ENCODE data around the gene TMEM147. TPM values are rescaled to one million over a fixed set of nuclear protein-coding genes. Genes with fewer than 3 reads are reported as not detected.
A peak's percentile ranks its signal among the peaks of the same experiment; 100 is the strongest.
"Not testable (repeated sequence)": the region's sequence is repeated elsewhere in the genome, so short reads cannot be mapped to it uniquely, and the experiment has no call there.

The TMEM147 gene
- total RNA-seq, 1 donor from 2014 or later = 86.3 TPM

DNA sequence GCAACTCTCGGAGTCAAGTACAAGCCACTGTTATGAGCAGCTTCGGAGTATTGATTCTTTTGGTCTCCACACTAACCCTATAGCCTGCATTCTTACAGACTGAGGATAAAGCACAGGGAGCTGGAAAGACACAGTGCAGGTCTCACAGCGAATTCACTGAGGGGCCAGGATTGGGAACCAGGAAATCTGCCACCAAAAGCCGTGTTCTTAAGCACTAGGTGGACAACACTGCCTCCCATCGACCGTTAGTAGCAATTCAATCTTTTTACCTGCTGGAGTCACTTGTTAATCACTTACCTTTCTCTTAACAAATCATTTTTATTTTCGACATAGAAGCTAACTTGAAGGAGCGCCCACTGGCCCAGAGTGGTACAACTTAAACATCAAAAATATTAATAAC is 46.8 kb downstream of the TMEM147 start:
- peaks cover 6% of the 10 kb centered on the region for H3K27me3 Mint-ChIP-seq (ENCODE audit: low read depth)
- H3K4me1 Mint-ChIP-seq (ENCODE audit: low read depth) = peaks cover 3% of the 10 kb centered on the region
- TF ChIP-seq, protein P1, sequence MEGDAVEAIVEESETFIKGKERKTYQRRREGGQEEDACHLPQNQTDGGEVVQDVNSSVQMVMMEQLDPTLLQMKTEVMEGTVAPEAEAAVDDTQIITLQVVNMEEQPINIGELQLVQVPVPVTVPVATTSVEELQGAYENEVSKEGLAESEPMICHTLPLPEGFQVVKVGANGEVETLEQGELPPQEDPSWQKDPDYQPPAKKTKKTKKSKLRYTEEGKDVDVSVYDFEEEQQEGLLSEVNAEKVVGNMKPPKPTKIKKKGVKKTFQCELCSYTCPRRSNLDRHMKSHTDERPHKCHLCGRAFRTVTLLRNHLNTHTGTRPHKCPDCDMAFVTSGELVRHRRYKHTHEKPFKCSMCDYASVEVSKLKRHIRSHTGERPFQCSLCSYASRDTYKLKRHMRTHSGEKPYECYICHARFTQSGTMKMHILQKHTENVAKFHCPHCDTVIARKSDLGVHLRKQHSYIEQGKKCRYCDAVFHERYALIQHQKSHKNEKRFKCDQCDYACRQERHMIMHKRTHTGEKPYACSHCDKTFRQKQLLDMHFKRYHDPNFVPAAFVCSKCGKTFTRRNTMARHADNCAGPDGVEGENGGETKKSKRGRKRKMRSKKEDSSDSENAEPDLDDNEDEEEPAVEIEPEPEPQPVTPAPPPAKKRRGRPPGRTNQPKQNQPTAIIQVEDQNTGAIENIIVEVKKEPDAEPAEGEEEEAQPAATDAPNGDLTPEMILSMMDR (IDR thresholded peaks at IDR 0.05) = peak; percentile 75
- no peak for DNase-seq (ENCODE audit: low spot score)
- H3K4me3 Mint-ChIP-seq (ENCODE audit: unreplicated experiment) = no peak overlapping the region
- H3K36me3 Mint-ChIP-seq (ENCODE audit: low read depth) = no peaks in the 10 kb centered on the region
- no peak overlapping the region for H3K27ac Mint-ChIP-seq (ENCODE audit: unreplicated experiment)
- H3K9me3 Mint-ChIP-seq (ENCODE audit: low read depth) = no peaks in the 10 kb centered on the region

DNA sequence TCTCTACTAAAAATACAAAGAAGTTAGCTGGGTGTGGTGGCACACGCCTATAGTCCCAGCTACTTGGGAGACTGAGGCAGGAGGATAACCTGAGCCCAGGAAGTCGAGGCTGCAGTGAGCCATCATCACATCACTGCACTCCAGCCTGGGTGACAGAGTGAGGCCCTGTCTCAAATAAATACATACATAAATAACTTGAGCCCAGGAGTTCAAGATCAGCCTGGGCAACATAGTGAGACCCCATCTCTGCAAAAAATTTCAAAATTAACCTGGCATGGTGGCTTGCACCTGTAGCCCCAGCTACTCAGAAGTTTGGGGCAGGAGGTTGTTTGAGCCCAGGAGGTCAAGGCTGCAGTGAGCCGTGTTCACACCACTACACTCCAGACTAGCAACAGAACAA is 49.6 kb downstream of the TMEM147 start:
- not testable (repeated sequence) for H3K27ac Mint-ChIP-seq (ENCODE audit: unreplicated experiment); H3K4me3 Mint-ChIP-seq (ENCODE audit: unreplicated experiment); DNase-seq (ENCODE audit: low spot score); H3K9me3 Mint-ChIP-seq (ENCODE audit: low read depth); H3K27me3 Mint-ChIP-seq (ENCODE audit: low read depth); H3K36me3 Mint-ChIP-seq (ENCODE audit: low read depth)
- H3K4me1 Mint-ChIP-seq (ENCODE audit: low read depth) = peaks cover 11% of the 10 kb centered on the region

DNA sequence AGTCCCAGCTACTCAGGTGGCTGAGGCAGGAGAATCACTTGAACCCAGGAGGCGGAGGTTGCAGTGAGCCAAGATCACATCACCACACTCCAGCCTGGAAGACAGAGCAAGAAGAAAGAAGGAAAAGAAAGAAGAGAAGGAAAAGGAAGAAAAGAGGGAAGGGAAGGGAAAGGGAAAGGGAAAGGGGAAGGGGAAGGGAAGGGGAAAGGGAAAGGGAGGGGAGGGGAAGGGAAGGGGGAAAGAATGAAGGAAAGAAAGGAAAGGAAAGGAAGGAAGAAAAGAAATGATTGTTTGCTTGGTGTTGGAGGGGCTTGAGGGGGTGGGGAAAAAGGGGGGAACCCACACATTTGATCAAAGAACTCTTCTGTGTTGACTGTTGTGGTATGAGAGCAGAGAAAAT is 50.5 kb downstream of the TMEM147 start:
- H3K4me3 Mint-ChIP-seq (ENCODE audit: unreplicated experiment) = no peak overlapping the region
- H3K27me3 Mint-ChIP-seq (ENCODE audit: low read depth) = peaks cover 7% of the 10 kb centered on the region
- no peaks in the 10 kb centered on the region for H3K9me3 Mint-ChIP-seq (ENCODE audit: low read depth)
- H3K4me1 Mint-ChIP-seq (ENCODE audit: low read depth) = peaks cover 11% of the 10 kb centered on the region
- TF ChIP-seq, protein P1 (IDR thresholded peaks at IDR 0.05) = no peak
- no peak for DNase-seq (ENCODE audit: low spot score)
- no peak overlapping the region for H3K27ac Mint-ChIP-seq (ENCODE audit: unreplicated experiment)
- H3K36me3 Mint-ChIP-seq (ENCODE audit: low read depth) = no peaks in the 10 kb centered on the region

DNA sequence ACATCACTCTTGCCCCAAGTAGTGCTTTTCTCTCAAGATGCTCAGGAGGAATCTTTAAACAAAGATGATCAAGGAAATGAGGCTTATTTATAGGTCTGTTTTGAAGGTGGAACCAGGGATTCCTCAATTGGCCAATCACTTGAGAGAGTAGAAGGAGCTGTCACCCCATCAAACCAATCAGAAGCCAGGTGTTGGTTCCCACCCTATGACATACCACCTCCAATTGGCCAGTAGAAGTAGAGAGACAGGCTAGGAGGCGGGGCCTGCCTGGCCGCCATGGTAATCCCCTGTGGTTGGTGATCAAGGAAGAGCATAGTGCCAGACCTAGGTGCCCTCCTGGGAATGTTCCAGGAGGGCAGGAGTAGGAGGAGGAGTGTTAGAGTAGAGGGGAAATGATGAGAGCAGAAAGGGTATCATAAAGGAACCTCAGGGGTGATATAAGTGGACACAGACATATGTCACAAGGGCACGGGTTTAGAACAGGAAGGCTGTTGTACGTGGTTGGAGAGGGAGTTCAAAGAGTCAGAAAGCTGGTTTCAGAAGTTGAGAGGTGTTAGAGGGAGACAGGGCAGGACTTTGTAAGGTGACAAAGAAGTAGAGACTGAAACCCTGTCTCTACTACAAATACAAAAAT is 51.1 kb downstream of the TMEM147 start:
- Mint-ChIP-seq H3K4me3 (ENCODE audit: unreplicated experiment) (no peak overlapping the region), H3K27me3 (ENCODE audit: low read depth) (peaks cover 11% of the 10 kb centered on the region), H3K9me3 (ENCODE audit: low read depth) (no peaks in the 10 kb centered on the region), H3K27ac (ENCODE audit: unreplicated experiment) (no peak overlapping the region), H3K4me1 (ENCODE audit: low read depth) (peaks cover 11% of the 10 kb centered on the region), H3K36me3 (ENCODE audit: low read depth) (no peaks in the 10 kb centered on the region)
- TF ChIP-seq, protein P1 (IDR thresholded peaks at IDR 0.05) = no peak
- DNase-seq (ENCODE audit: low spot score) = no peak

Other genes with a start within 250 kb of the TMEM147 start
- not detected in 3 replicates for gene CD22, start 216.4 kb upstream of the TMEM147 start, total RNA-seq
- gene FFAR1, start 197.7 kb upstream of the TMEM147 start, total RNA-seq = not detected in 3 replicates
- gene FFAR3, start 187.2 kb upstream of the TMEM147 start, total RNA-seq = not detected in 3 replicates
- gene GPR42, start 174.6 kb upstream of the TMEM147 start, total RNA-seq = not detected in 3 replicates
- not detected in 3 replicates for gene FFAR2, start 97.4 kb upstream of the TMEM147 start, total RNA-seq
- not detected in 3 replicates for gene KRTDAP, start 55.2 kb upstream of the TMEM147 start, total RNA-seq
- 1.3 to 2.1 TPM in 2 of 3 replicates, not detected in the other for gene DMKN, start 32.0 kb upstream of the TMEM147 start, total RNA-seq
- gene SBSN, start 17.3 kb upstream of the TMEM147 start, total RNA-seq = 0.30 to 0.56 TPM (median 0.36 TPM) in 3 replicates
- gene GAPDHS, start 12.2 kb upstream of the TMEM147 start, total RNA-seq = not detected in 3 replicates
- gene ATP4A, start 18.0 kb downstream of the TMEM147 start, total RNA-seq = not detected in 3 replicates
- not detected in 3 replicates for gene PMIS2, start 40.5 kb downstream of the TMEM147 start, total RNA-seq
- gene HAUS5, start 67.1 kb downstream of the TMEM147 start, total RNA-seq = 7.7 to 17.2 TPM (median 8.4 TPM) in 3 replicates
- 75.4 to 92.2 TPM (median 91.3 TPM) in 3 replicates for gene RBM42, start 83.4 kb downstream of the TMEM147 start, total RNA-seq
- gene ETV2, start 96.1 kb downstream of the TMEM147 start, total RNA-seq = 1.5 to 1.7 TPM (median 1.6 TPM) in 3 replicates
- gene COX6B1, start 102.7 kb downstream of the TMEM147 start, total RNA-seq = 266 to 279 TPM (median 268 TPM) in 3 replicates
- 0.65 TPM in 1 of 3 replicates, not detected in the others for gene UPK1A, start 120.9 kb downstream of the TMEM147 start, total RNA-seq
- not detected in 3 replicates for gene ZBTB32, start 158.9 kb downstream of the TMEM147 start, total RNA-seq
- 27.3 to 31.5 TPM (median 30.8 TPM) in 3 replicates for gene KMT2B, start 172.4 kb downstream of the TMEM147 start, total RNA-seq
- 0.59 to 1.4 TPM (median 0.99 TPM) in 3 replicates for gene IGFLR1, start 196.8 kb downstream of the TMEM147 start, total RNA-seq
- 22.9 to 28.8 TPM (median 24.7 TPM) in 3 replicates for gene U2AF1L4, start 199.8 kb downstream of the TMEM147 start, total RNA-seq
- gene PSENEN, start 200.0 kb downstream of the TMEM147 start, total RNA-seq = 59.9 to 71.1 TPM (median 61.8 TPM) in 3 replicates
- gene LIN37, start 202.9 kb downstream of the TMEM147 start, total RNA-seq = 11.9 to 18.6 TPM (median 13.5 TPM) in 3 replicates
- 0.75 to 5.7 TPM (median 5.0 TPM) in 3 replicates for gene HSPB6, start 211.4 kb downstream of the TMEM147 start, total RNA-seq
- gene PROSER3, start 212.6 kb downstream of the TMEM147 start, total RNA-seq = 17.4 to 24.6 TPM (median 20.3 TPM) in 3 replicates
- 8.5 to 14.6 TPM (median 12.0 TPM) in 3 replicates for gene ARHGAP33, start 229.9 kb downstream of the TMEM147 start, total RNA-seq

Data from chondrocyte (in vitro differentiated cells).